ENCODE measurements around the gene DDN. TPM values are rescaled to one million over a fixed set of nuclear protein-coding genes. Genes with fewer than 3 reads are reported as not detected.

The DDN gene
- total RNA-seq, 1 experiment from 2014 or later = 0.35 TPM

DNA sequence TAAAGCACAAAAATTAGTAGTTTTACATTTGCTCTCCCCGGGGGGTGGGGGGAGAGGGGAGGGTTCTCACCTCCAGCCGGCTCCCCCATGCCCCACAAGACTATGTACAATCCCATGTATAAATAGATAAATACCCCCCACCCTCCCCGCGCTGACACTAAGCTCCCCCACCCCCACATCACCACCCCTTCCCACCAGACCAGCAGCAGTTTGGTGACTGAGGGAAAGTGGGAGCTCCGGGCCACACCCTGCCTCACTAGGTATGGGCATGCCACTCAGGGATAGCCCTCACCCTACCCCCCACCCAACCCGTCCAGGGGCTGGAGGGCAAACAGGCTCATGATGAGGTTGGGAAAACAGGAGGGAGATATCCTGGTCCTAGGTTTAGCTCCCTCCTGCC lies 21.3 kb upstream of the DDN start:
- Histone ChIP-seq H3K18ac (ENCODE audit: insufficient read length, low read depth, low read length) (no peak overlapping the region), H3K23ac (ENCODE audit: insufficient read length, low read depth, low read length) (no peak overlapping the region), H3K23me2 (ENCODE audit: insufficient read length, low read depth, low read length, poor library complexity, severe bottlenecking) (peaks cover 9% of the 10 kb centered on the region), H3K79me2 (ENCODE audit: insufficient read depth, low read length) (no peaks in the 10 kb centered on the region), H3K56ac (ENCODE audit: insufficient read length, low read depth, low read length) (no peak overlapping the region), H3K79me1 (ENCODE audit: insufficient read depth, low read depth, low read length, poor library complexity, severe bottlenecking) (peaks cover 3% of the 10 kb centered on the region), H2BK5ac (ENCODE audit: insufficient read length, low read length) (no peak overlapping the region), H3K4me2 (ENCODE audit: insufficient read depth, insufficient read length, low read length) (no peak overlapping the region), H4K8ac (replicated peaks; ENCODE audit: insufficient read length, low read depth, low read length) (no peak overlapping the region), H2BK120ac (ENCODE audit: low read depth, low read length, poor library complexity, severe bottlenecking) (no peak overlapping the region), H3K9me3 (ENCODE audit: control insufficient read depth, low read depth, low read length) (no peaks in the 10 kb centered on the region), H3T11ph (ENCODE audit: low read length) (no peak overlapping the region), H3K14ac (ENCODE audit: insufficient read depth, low read length) (no peak overlapping the region), H3K27me3 (ENCODE audit: insufficient read depth, low read length) (no peaks in the 10 kb centered on the region; the same call in 1 of the 2 replicates), H2BK20ac (ENCODE audit: low read depth, low read length, poor library complexity, severe bottlenecking) (no peak overlapping the region), H2BK15ac (ENCODE audit: low read depth, low read length) (no peak overlapping the region), H3K9ac (ENCODE audit: extremely low read depth, insufficient read length, low read length) (no peak overlapping the region), H4K91ac (ENCODE audit: insufficient read length, low read depth, low read length) (no peak overlapping the region), H2AK5ac (ENCODE audit: insufficient read length, low read length) (no peak overlapping the region), H3K27ac (ENCODE audit: insufficient read length, low read depth, low read length) (no peak overlapping the region), H3K4ac (ENCODE audit: low read depth, low read length) (no peak overlapping the region), H4K5ac (ENCODE audit: insufficient read length, low read depth, low read length) (no peak overlapping the region), H4K20me1 (ENCODE audit: control insufficient read depth, insufficient read depth, insufficient read length) (no peaks in the 10 kb centered on the region), H2AFZ (ENCODE audit: low read length) (no peak overlapping the region), H3K4me1 (ENCODE audit: insufficient read depth, low read length) (no peaks in the 10 kb centered on the region), H2BK12ac (ENCODE audit: insufficient read length, low read depth, low read length) (no peak overlapping the region)
- Mint-ChIP-seq H3K36me3 (ENCODE audit: insufficient read depth in 1 of 3, low read depth in 3 of 3) (peaks cover 16 to 48% (median 40%) of the 10 kb centered on the region in 3 experiments), H3K4me3 (no peak overlapping the region), H3K27ac (peak overlapping the region in 1 of 3 experiments; percentile 68; a peak in 1 of 7 replicates), H3K27me3 (ENCODE audit: low read depth) (no peaks in the 10 kb centered on the region; the same call in 1 of the 2 replicates), H3K9me3 (no peaks in the 10 kb centered on the region), H3K4me1 (peaks cover 15% of the 10 kb centered on the region in 2 experiments)
- WGBS (ENCODE audit: extremely low coverage, insufficient read length, low lambda C conversion rate) = no CpG with 5 or more reads among the region's 6 CpGs
- TF ChIP-seq, protein P1, sequence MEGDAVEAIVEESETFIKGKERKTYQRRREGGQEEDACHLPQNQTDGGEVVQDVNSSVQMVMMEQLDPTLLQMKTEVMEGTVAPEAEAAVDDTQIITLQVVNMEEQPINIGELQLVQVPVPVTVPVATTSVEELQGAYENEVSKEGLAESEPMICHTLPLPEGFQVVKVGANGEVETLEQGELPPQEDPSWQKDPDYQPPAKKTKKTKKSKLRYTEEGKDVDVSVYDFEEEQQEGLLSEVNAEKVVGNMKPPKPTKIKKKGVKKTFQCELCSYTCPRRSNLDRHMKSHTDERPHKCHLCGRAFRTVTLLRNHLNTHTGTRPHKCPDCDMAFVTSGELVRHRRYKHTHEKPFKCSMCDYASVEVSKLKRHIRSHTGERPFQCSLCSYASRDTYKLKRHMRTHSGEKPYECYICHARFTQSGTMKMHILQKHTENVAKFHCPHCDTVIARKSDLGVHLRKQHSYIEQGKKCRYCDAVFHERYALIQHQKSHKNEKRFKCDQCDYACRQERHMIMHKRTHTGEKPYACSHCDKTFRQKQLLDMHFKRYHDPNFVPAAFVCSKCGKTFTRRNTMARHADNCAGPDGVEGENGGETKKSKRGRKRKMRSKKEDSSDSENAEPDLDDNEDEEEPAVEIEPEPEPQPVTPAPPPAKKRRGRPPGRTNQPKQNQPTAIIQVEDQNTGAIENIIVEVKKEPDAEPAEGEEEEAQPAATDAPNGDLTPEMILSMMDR (conservative IDR thresholded peaks at IDR 0.05) = no peak
- DNase-seq = peak; percentile 32
